IgD-negative memory B cell (primary cell): ENCODE data around the gene NELL1. TPM values are rescaled to one million over a fixed set of nuclear protein-coding genes. Genes with fewer than 3 reads are reported as not detected.

Experiments used
- polyA plus RNA-seq: library from polyadenylated mRNA; unstranded; fragments of 300-500 nt; fragmentation: Illumina TruSeq; gene quantifications from one replicate; pipeline ENCODE4 v1.2.3, GENCODE V29; 2021

Gene NELL1
- polyA plus RNA-seq, 1 donor from 2014 or later, result not detected

Other genes starting within 250 kb of the NELL1 start
- not detected for gene SLC6A5, start 70.0 kb upstream of the NELL1 start, polyA plus RNA-seq